T follicular helper cell (primary cell): Measurements from ENCODE around the gene RNF4.
"Not testable (repeated sequence)": the region's sequence is repeated elsewhere in the genome, so short reads cannot be mapped to it uniquely, and the experiment has no call there.

Source experiments
- DNase-seq: peaks from one replicate; pipeline ENCODE4 v3.0.0-alpha.2; 2020; ENCODE audit warnings: low read depth
- total RNA-seq, 2 experiments: gene quantifications; one replicate each; lab custom pipeline; 2026; lab: John Stamatoyannopoulos, UW

Gene RNF4
- total RNA-seq: 131 to 143 reads per million in 2 experiments

GRCh38 chr4:2468456-2469191 is at the start of gene RNF4:
Gene RNF4 (plus strand): TSS chr4:2469106. CDS start chr4:2490494, 21,388 bp downstream.
- DNase-seq: peak; percentile 93

DNA sequence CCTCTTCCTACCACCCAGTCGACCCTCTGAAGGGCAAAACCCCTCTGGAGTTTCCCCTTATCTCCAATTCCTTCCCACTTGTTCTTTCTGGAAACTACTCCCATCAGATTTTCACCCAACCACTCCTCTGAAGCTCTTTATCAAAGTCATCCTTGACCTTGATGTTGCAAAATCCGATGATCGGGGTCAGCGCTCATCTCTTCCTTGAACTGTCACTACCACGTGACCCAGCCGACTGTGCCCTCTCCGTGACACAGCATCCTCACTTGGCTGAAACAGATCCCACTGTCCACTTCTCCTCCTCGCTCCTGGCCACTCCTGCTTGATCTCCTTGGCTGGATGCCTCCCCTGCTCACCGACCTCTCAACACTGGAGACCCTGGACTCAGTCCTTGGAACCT is 49.1 kb upstream of the RNF4 start:
- no peak for DNase-seq

DNA sequence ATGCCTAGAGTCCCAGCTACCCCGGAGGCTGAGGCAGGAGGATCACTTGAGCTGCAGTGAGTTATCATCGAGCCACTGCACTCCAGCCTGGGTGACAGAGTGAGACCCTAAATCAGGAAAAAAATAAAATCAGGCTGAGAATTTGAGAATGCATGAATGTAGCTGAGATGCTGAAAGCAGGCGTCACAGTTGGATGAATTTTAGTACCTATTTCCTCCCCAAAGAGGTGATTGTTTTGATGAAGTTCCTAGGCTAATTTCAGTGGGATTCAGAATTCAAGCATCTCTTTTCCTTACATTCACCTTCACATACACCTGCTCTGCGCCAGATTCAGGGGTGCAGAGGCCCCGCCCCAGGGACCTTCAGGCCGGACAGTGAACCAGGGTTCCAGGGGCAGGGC is 47.0 kb upstream of the RNF4 start:
- DNase-seq: no peak

- no peak for DNase-seq
These were observed 45.8 kb upstream of the RNF4 start for GRCh38 chr4:2423066-2423465.

GRCh38 chr4:2423695-2424094 is 45.2 kb upstream of the RNF4 start:
- DNase-seq: no peak

- no peak for DNase-seq
These were observed 44.3 kb upstream of the RNF4 start for GRCh38 chr4:2424581-2424980.

DNA sequence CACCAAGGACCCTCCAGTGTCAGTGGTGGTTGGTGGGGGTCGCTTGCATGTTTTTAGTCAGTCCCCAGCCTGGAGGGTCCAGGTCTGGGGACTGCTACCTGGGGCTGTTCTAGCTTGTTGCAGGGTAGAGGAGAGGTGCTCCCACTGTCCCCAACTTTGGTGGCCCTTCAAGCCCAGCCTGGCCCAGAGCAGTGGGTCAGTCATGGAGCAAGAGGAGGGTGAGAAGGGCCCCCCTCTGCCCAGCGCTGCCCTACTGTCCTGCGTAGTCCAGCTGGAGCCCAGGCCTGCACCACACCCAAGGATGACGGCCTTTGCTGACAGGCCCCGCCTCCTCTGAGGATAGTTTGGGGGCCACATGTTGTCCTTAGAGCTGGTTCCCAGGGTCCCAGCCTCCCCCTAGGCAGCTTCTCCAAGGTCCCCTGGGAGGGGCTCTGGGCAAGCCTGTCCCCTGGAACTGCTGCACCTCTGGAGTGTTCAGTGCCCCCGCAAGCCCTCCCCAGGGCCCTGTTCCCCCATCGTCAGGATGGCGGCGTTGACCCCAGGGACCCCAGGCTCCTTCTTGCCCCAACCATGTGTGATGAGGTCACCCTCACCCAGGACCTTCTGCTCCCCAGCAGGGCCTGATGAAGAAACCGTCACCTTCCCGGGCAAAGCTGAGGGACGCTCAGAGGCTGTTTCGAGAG is 43.4 kb upstream of the RNF4 start:
- DNase-seq: no peak

GRCh38 chr4:2426069-2426397 is 42.9 kb upstream of the RNF4 start:
- no peak for DNase-seq

DNA sequence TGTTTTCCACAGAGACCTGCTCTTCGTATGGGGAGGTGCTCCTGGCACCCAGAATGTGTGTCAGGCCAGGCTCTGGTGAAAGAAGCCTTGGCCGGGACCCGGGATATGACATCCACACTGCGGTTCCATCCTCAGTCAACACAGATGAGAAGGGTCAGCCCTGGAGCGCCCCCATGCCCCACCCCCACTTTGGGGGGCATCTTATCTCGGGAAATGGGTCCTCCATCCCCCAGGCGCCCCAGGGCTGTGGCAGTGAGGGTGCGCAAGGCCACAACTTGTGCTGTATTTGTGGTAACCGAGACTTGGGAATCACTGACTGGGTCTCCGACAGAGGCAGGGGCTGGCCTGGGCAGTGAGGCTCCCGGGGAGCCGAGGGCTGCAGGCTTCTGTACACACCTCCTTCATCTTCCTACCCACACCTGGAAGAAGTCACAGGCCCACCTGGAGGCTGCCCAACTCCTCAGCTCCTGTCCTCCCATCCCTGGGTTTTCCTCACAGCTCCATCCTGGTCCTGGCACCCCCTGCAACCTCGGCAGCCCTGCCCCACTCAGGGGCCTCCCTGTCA is 42.1 kb upstream of the RNF4 start:
- DNase-seq: no peak

DNA sequence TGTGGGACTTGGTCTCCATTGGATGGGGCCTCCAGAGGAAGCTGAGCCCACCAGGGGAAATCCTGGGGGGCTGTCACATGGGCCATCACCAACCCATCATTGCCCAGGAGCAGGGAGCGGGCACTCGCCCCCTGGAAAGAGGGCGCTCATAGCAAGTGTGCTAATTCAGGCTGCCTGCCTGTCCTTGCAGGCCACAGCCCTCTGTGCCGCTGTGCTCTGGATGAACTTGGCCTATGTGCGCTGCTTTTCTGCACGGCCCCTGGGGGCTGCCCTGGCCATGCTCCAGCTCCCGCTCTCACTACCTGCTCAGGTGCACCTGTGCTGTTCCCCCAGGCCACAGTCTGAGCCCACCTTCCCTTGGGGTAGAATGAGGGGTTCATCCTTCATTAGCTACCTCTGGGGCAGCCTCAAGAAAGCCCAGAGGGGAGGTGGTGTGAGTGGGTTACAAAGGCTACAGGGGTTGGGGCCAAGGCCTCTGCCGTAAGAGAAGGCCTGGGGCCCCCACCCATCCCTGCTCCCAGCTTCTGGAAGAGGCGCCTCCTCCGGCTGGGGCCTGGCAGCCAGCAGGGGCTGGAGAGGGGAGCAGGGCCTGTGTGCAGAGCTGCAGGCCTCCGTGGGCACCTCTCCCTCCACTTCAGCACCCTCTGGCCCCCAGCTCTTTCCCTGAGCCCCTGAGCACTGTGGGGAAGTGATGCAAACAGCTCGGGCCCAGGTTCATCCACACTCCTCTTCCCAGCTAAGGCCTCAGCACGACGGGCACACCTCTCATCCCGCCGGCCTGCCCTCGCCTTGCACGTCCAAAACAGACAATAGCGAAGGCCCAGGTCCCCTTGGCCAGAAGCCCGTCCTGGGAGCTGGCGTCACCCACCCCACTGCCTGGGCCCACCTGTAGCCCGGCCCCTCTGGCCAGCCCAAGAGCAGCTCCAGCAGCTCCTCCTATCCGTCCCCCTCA is 41.2 kb upstream of the RNF4 start:
- no peak for DNase-seq

DNA sequence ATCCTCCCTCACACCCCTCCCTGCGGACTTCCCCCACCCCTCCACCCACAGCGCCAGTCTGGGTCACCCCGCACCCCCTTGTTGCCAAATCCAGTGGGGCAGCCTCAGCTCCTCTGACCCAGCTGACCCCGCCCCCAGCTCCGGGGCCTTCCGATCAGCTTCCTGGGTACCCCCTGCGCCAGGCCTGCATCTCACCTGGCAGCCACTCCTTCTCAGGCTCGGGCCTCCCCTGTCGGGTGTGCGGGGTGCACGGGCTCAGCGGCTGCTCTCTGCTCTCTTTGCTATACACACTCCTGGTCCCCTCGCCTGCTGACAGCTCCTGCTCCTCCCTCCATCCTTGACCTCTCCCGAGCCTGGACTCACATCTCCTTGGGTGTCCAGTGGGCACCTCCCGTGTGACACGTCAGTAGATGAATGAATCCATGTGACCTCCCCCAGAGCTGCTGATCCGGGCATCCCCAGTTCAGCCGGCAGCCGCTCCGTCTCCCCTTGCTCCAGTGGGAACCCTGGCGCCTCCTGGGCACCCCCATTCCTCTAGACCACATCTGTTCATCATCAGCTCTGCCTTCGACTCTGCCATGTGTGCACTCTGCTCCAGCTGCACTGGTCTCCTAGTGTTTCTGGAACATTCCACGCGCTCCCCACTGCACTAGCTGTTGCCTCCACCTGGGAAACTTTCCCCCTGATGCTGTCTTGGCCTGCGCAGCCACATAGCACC is 40.3 kb upstream of the RNF4 start:
- DNase-seq: no peak

DNA sequence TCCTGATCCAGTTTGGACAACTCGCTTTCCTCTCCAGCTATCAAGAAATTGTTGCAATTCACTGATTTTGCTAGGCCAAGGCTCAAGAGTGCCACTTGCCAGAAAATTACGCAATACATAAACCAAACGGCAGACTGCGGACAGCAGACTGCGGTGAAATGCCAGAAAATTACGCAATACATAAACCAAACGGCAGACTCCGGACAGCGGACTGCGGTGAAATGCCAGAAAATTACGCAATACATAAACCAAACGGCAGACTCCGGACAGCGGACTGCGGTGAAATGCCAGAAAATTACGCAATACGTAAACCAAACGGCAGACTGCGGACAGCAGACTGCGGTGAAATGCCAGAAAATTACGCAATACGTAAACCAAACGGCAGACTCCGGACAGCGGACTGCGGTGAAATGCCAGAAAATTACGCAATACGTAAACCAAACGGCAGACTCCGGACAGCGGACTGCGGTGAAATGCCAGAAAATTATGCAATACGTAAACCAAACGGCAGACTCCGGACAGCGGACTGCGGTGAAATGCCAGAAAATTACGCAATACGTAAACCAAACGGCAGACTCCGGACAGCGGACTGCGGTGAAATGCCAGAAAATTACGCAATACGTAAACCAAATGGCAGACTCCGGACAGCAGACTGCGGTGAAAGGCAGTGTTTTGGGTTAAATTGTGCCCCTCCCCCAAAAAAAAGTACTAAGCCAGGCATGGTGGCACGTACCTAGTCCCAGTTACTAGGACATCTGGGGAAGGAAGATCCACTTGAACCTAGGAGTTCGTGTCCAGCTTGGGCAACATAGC is 38.8 kb upstream of the RNF4 start:
- not testable (repeated sequence) for DNase-seq

GRCh38 chr4:2432004-2432403 is 36.9 kb upstream of the RNF4 start:
- no peak for DNase-seq

GRCh38 chr4:2432991-2433530 is 35.8 kb upstream of the RNF4 start:
- DNase-seq: no peak

- DNase-seq: no peak
These were observed 35.1 kb upstream of the RNF4 start for GRCh38 chr4:2433609-2434350.

DNA sequence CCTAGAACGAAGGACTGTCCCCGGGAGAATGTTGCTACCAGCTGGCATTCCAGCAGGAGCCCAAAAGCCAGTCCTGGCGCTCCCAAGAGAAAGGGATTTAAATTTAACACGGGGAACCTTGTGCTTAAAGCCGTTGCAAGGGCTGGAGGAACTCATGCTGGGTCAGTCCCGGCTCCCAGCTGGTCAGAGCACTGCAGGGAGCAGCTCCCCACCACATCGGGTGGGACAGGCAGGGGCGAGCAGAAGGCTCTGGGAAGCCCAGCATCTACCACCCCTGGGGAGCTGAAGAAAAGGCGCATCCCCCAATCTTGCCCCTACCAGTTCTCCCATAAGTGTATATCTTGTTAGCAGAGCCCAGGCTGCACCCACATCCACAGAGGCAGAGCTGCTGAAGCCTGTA is 34.5 kb upstream of the RNF4 start:
- DNase-seq: no peak

DNA sequence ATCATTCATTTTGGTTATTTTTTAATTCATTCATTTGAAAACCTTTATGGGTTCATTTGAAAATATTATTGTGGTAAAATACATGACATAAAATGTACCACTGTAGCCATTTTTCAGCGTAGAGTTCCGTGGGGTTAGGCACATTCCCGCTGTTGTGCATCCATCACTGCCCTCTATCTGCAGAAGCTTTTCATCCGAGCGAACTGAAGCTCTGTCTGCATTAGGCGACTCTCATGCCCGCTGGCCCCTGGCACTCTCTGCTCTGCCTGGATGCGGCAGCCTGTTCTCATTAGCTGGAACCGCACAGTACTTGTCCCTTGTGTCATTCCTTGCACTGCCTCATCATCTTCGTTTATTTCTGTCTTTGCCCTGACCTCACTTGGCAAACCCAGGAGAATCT is 32.6 kb upstream of the RNF4 start:
- no peak for DNase-seq

DNA sequence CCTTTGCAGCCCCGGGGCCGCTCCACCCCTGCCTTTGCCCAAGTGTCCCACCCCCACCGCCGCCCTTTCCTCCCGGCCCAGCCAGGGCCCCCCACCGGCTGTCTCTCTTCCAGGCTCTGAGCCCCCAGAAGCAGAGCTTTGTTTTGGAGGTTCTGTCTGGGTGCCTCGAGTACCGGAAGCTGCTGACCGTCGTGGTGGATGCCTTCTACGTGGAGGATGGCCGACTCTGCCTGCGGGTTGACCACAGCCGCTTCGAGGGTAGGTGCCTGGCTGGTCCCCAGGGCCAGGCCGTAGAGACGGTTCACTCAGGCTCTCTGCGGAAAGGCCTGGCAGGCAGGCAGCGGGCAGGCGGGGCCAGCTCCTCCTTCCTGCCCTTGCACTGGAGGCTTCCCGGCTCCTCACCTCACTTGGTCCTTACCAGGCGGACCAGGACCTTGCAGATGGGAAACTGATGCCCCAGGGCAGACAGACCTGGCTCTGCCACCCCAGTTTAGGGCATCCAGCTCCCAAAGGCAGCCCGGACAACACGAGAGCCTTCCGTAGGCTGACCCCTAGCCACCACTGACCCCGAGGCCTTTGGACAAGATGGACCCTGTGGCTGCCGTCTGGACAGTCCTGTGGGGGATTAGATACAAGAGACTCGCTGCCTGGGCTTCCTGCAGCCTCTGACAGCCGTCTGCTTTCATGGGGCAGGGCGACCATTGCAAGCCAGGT is 32.0 kb upstream of the RNF4 start:
- DNase-seq: no peak
